ENCODE data around the gene ALK. TPM values are rescaled to one million over a fixed set of nuclear protein-coding genes. Genes with fewer than 3 reads are reported as not detected.

Gene ALK
- polyA plus RNA-seq, 3 donors: not detected

DNA sequence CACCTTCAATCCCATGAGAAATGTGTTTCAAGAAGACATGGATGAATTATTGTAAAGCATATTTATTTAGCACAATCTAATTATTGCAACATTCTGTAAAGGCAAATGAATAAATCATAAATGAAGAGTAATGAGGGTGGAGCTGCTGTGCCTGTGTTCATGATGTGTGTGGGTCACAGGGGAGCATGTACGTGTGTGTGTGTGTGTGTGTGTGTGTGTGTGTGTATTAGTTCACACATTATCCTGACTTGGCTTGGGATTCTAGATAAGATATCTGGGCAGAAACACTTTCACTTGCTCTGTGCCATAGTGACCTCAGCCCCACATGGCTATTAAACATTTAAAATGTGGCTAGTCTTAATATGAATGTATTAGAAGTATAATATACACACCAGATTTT is 361.8 kb downstream of the ALK start:
- Mint-ChIP-seq H3K27me3 (ENCODE audit: low read depth in 3 of 3) (peaks cover 0 to 2% (median 0%) of the 10 kb centered on the region in 3 donors), H3K36me3 (no peaks in the 10 kb centered on the region), H3K27ac (peak overlapping the region in 1 of 7 donors; percentile 40), H3K4me1 (peaks cover 10% of the 10 kb centered on the region), H3K9me3 (peaks cover 0 to 4% (median 0%) of the 10 kb centered on the region in 7 donors), H3K4me3 (no peak overlapping the region)
- intact Hi-C loops (cut with micrococcal nuclease): no loop called here
- Histone ChIP-seq H3K9me3 (replicated peaks in 1 of 2; ENCODE audit: control insufficient read depth in 1 of 2, insufficient read depth in 1 of 2, low read length in 2 of 2) (no peaks in the 10 kb centered on the region), H4K20me1 (ENCODE audit: insufficient read depth, low read length) (no peaks in the 10 kb centered on the region), H3K27ac (ENCODE audit: low read depth in 1 of 2, low read length in 2 of 2) (no peak overlapping the region), H3K9ac (ENCODE audit: insufficient read depth, low read length, poor library complexity, severe bottlenecking) (no peak overlapping the region), H3K4me2 (replicated peaks; ENCODE audit: extremely low read depth, low read length, poor library complexity, severe bottlenecking) (no peak overlapping the region), H3K27me3 (ENCODE audit: control insufficient read depth in 2 of 2, insufficient read depth in 2 of 2, low read length in 2 of 2) (no peaks in the 10 kb centered on the region), H3K4me1 (ENCODE audit: control insufficient read depth in 1 of 2, insufficient read depth in 2 of 2, low read length in 2 of 2) (peaks cover 0 to 4% of the 10 kb centered on the region in 2 donors), H3K4me3 (replicated peaks in 1 of 3; ENCODE audit: low read depth in 2 of 3, low read length in 3 of 3) (no peak overlapping the region), H3K79me2 (ENCODE audit: insufficient read depth, low read length) (no peaks in the 10 kb centered on the region), H3K36me3 (replicated peaks in 1 of 2; ENCODE audit: control insufficient read depth in 1 of 2, insufficient read depth in 2 of 2, low read length in 2 of 2) (no peaks in the 10 kb centered on the region), H2AFZ (ENCODE audit: insufficient read depth, low read depth, low read length, poor library complexity, severe bottlenecking) (no peak overlapping the region)
- no peak for DNase-seq
- WGBS (ENCODE audit: insufficient coverage): no CpG with 5 or more reads among the region's 1 CpG
- TF ChIP-seq, protein P1, sequence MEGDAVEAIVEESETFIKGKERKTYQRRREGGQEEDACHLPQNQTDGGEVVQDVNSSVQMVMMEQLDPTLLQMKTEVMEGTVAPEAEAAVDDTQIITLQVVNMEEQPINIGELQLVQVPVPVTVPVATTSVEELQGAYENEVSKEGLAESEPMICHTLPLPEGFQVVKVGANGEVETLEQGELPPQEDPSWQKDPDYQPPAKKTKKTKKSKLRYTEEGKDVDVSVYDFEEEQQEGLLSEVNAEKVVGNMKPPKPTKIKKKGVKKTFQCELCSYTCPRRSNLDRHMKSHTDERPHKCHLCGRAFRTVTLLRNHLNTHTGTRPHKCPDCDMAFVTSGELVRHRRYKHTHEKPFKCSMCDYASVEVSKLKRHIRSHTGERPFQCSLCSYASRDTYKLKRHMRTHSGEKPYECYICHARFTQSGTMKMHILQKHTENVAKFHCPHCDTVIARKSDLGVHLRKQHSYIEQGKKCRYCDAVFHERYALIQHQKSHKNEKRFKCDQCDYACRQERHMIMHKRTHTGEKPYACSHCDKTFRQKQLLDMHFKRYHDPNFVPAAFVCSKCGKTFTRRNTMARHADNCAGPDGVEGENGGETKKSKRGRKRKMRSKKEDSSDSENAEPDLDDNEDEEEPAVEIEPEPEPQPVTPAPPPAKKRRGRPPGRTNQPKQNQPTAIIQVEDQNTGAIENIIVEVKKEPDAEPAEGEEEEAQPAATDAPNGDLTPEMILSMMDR (IDR thresholded peaks at IDR 0.05): no peak

DNA sequence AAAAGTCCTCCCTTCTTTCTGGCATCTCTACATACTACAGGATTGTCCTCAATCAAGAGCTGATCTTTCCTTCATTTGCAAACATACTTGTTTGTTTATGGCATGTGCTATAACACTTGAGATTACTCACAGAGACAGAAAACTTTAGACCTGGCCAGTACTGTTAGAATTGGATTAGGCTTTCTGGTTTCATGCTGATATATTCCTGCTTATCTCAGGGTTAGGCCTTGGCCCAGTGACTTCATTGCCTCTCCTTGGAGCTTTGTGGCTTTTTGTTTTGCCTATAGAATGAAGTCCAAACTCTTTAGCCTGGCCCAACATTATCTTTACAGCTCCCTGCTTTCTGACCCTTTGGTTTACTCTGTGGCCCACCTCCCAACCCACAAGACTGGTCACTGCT is 363.3 kb downstream of the ALK start:
- Histone ChIP-seq H3K4me3 (replicated peaks in 1 of 3; ENCODE audit: low read depth in 2 of 3, low read length in 3 of 3) (no peak overlapping the region), H3K27ac (ENCODE audit: low read depth in 1 of 2, low read length in 2 of 2) (no peak overlapping the region), H3K9ac (ENCODE audit: insufficient read depth, low read length, poor library complexity, severe bottlenecking) (no peak overlapping the region), H3K27me3 (ENCODE audit: control insufficient read depth in 2 of 2, insufficient read depth in 2 of 2, low read length in 2 of 2) (no peaks in the 10 kb centered on the region), H3K4me1 (ENCODE audit: control insufficient read depth in 1 of 2, insufficient read depth in 2 of 2, low read length in 2 of 2) (peaks cover 0 to 4% of the 10 kb centered on the region in 2 donors), H2AFZ (ENCODE audit: insufficient read depth, low read depth, low read length, poor library complexity, severe bottlenecking) (no peak overlapping the region), H3K36me3 (replicated peaks in 1 of 2; ENCODE audit: control insufficient read depth in 1 of 2, insufficient read depth in 2 of 2, low read length in 2 of 2) (no peaks in the 10 kb centered on the region), H3K79me2 (ENCODE audit: insufficient read depth, low read length) (no peaks in the 10 kb centered on the region), H3K4me2 (replicated peaks; ENCODE audit: extremely low read depth, low read length, poor library complexity, severe bottlenecking) (no peak overlapping the region), H3K9me3 (replicated peaks in 1 of 2; ENCODE audit: control insufficient read depth in 1 of 2, insufficient read depth in 1 of 2, low read length in 2 of 2) (no peaks in the 10 kb centered on the region), H4K20me1 (ENCODE audit: insufficient read depth, low read length) (no peaks in the 10 kb centered on the region)
- Mint-ChIP-seq H3K27me3 (ENCODE audit: low read depth in 3 of 3) (peaks cover 0 to 3% (median 2%) of the 10 kb centered on the region in 3 donors), H3K4me3 (no peak overlapping the region), H3K27ac (no peak overlapping the region), H3K9me3 (peaks cover 0 to 2% (median 0%) of the 10 kb centered on the region in 7 donors), H3K4me1 (peaks cover 10% of the 10 kb centered on the region), H3K36me3 (no peaks in the 10 kb centered on the region)
- TF ChIP-seq, protein P1 (IDR thresholded peaks at IDR 0.05): no peak
- intact Hi-C loops (cut with micrococcal nuclease): no loop called here
- DNase-seq: no peak

All from CD14-positive monocyte (primary cell).